Colonic mucosa (tissue), 4 donors: Measurements from ENCODE around the gene MXRA5. TPM values are rescaled to one million over a fixed set of nuclear protein-coding genes. Genes with fewer than 3 reads are reported as not detected.
"Not testable (repeated sequence)": the region's sequence is repeated elsewhere in the genome, so short reads cannot be mapped to it uniquely, and the experiment has no call there.

ENCODE experiments used
- DNase-seq: peaks from one replicate; pipeline ENCODE4 v3.0.0-alpha.2; 2020
- H3K27ac ChIP-seq: fragments of 200-600 bp; one replicate; pipeline ENCODE4 v1.8.0; 2021
- H3K27me3 ChIP-seq: fragments of 200-600 bp; one replicate; pipeline ENCODE4 v1.8.0; 2021
- H3K36me3 ChIP-seq: fragments of 200-600 bp; one replicate; pipeline ENCODE4 v1.8.0; 2021
- H3K4me1 ChIP-seq: fragments of 200-600 bp; one replicate; pipeline ENCODE4 v1.8.0; 2021; ENCODE audit warnings: mild to moderate bottlenecking
- H3K4me3 ChIP-seq: fragments of 200-600 bp; one replicate; pipeline ENCODE4 v1.8.0; 2021
- H3K9ac ChIP-seq, 2 donors: one replicate each; pipeline ENCODE4 v1.7.0; 2013; ENCODE audit warnings: control low read depth in 2 of 2, low read depth in 2 of 2, low read length in 2 of 2
- H3K9me3 ChIP-seq: fragments of 200-600 bp; one replicate; pipeline ENCODE4 v1.8.0; 2021
- CTCF ChIP-seq: fragments of 200-600 bp; IDR thresholded peaks from one replicate; pipeline ENCODE4 v1.8.0; 2022; ENCODE audit warnings: antibody characterized with exemption, mild to moderate bottlenecking
- intact Hi-C: fragments of 100-400 bp; cut with DNase I; formaldehyde crosslinking; loops from one replicate; pipeline ENCODE4 v1.14.1; 2022
- total RNA-seq, 2 donors: library from RNA; stranded (reverse); fragmentation: NEBNext Ultra II Directional in 1 of 2; extraction: Animal tissue kit (Norgen Biotek cat#: 25700) in 1 of 2; gene quantifications; one replicate each; pipeline ENCODE4 v1.2.1, GENCODE V29; 2021
- donor health status: healthy.
- donor health status: DM: no; HTN: no; CAD: no.
- donor health status: DM: no; HTN: no; CAD: no.

The MXRA5 gene
- total RNA-seq, 2 donors from 2014 or later = 2.4 to 6.6 TPM

DNA sequence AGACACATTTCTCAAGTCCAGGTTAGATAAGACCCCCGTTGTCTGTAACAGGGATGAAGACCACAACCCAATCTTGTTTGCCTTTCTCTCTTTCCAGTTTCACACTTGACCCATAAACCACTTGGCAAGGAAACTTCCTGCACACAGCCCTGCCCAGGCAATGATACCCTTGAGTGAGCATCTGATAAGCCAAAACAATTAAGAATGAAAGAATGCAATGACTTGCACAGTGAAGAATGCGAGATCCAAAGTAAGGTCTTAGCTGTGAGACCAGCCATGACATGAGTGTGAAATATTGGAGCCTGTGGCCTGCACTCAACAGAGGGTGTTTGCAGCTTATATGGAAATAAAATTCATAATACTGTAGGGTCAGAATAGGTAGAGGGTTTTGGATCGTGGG, 37.9 kb upstream of the MXRA5 start:
- TF ChIP-seq CTCF = no peak
- Histone ChIP-seq H3K4me1 (no peaks in the 10 kb centered on the region), H3K36me3 (no peaks in the 10 kb centered on the region), H3K9me3 (no peaks in the 10 kb centered on the region), H3K27me3 (no peaks in the 10 kb centered on the region), H3K9ac (no peak overlapping the region), H3K4me3 (no peak overlapping the region), H3K27ac (no peak overlapping the region)
- DNase-seq = no peak
- intact Hi-C loops = no loop called here

GRCh38 chrX:3380603-3381002, 34.2 kb upstream of the MXRA5 start:
- no peaks in the 10 kb centered on the region for H3K4me1 ChIP-seq
- H3K36me3 ChIP-seq = no peaks in the 10 kb centered on the region
- no peaks in the 10 kb centered on the region for H3K9me3 ChIP-seq
- H3K27ac ChIP-seq = no peak overlapping the region
- H3K4me3 ChIP-seq = no peak overlapping the region
- DNase-seq = no peak
- TF ChIP-seq CTCF = no peak
- H3K9ac ChIP-seq = no peak overlapping the region
- H3K27me3 ChIP-seq = no peaks in the 10 kb centered on the region
- intact Hi-C loops = no loop called here

- Histone ChIP-seq H3K27ac (no peak overlapping the region), H3K27me3 (no peaks in the 10 kb centered on the region), H3K36me3 (no peaks in the 10 kb centered on the region), H3K9me3 (no peaks in the 10 kb centered on the region), H3K4me3 (no peak overlapping the region), H3K9ac (no peak overlapping the region), H3K4me1 (no peaks in the 10 kb centered on the region)
- no peak for DNase-seq
- intact Hi-C loops = no loop called here
- TF ChIP-seq CTCF = no peak
Observed at GRCh38 chrX:3379111-3379510, 32.7 kb upstream of the MXRA5 start.

DNA sequence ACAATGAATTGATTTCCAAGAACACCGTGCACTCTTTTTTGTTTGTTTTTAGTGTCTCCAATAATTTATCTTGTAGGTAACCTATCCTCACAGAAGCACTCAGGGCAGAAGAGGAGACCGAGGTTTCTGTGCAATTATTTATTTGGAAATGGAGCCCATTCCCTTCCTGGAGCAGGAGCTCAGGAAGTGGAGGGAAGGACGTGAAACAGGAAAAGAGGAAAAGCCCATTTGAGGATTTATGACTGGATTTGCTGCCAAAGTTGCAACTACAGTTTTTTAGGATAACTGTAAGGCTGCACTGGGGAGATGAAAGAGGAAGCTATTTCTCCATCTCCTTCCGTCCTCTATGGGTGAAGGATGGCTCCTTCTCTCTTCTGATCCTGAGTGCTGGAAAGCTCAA, 31.7 kb upstream of the MXRA5 start:
- no peaks in the 10 kb centered on the region for H3K36me3 ChIP-seq
- H3K9ac ChIP-seq = no peak overlapping the region
- intact Hi-C loops = no loop called here
- H3K4me3 ChIP-seq = no peak overlapping the region
- H3K9me3 ChIP-seq = no peaks in the 10 kb centered on the region
- H3K27me3 ChIP-seq = no peaks in the 10 kb centered on the region
- H3K27ac ChIP-seq = no peak overlapping the region
- no peak for DNase-seq
- no peaks in the 10 kb centered on the region for H3K4me1 ChIP-seq
- no peak for TF ChIP-seq CTCF

DNA sequence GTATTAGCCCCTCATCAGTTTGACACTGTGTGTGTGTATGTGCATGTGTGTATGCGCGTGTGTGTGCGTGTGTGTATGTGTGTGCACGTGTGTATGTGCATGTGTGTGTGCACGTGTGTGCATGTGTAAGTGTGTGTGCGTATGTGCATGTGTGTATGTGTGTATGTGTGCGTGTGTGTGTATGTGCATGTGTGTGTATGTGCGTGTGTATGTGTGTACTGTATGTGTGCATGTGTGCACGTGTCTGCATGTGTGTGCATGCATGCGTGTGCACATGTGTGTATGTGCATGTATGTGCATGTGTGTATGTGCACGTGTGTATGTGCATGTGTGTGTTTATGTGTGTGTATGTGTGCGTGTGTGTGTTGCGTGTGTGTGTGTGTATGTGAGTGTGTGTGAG, 31.1 kb upstream of the MXRA5 start:
- Histone ChIP-seq H3K27ac (no peak overlapping the region), H3K9ac (no peak overlapping the region), H3K4me1 (no peaks in the 10 kb centered on the region), H3K4me3 (no peak overlapping the region), H3K27me3 (no peaks in the 10 kb centered on the region), H3K36me3 (no peaks in the 10 kb centered on the region), H3K9me3 (no peaks in the 10 kb centered on the region)
- DNase-seq = no peak
- intact Hi-C loops = no loop called here
- TF ChIP-seq CTCF = no peak

GRCh38 chrX:3375878-3376508, 29.5 kb upstream of the MXRA5 start:
- H3K27ac ChIP-seq, H3K9me3 ChIP-seq, intact Hi-C loops, DNase-seq, H3K36me3 ChIP-seq, H3K27me3 ChIP-seq, H3K4me3 ChIP-seq, H3K9ac ChIP-seq, H3K4me1 ChIP-seq: not testable (repeated sequence)
